NB4 (cell line): ENCODE results near the gene AMOTL2.

ENCODE experiments used
- DNase-seq: peaks from one replicate; pipeline ENCODE4 v3.0.0; 2010; ENCODE audit warnings: low read depth
- H3K4me3 ChIP-seq: one replicate; pipeline ENCODE4 v1.5.1; 2011; ENCODE audit warnings: mild to moderate bottlenecking, low read depth, low read length, moderate library complexity
- CTCF ChIP-seq: IDR thresholded peaks from one replicate; pipeline ENCODE4 v1.5.1; 2012; ENCODE audit warnings: low read depth, low read length
- MAX ChIP-seq: IDR thresholded peaks from 2 replicates; pipeline ENCODE4 v1.6.1; 2011; ENCODE audit warnings: low read depth, low read length
- MYC ChIP-seq: IDR thresholded peaks from 2 replicates; pipeline ENCODE4 v1.6.1; 2011; ENCODE audit warnings: low read depth, low read length
- POLR2A ChIP-seq: IDR thresholded peaks from 2 replicates; pipeline ENCODE4 v1.6.1; 2011; ENCODE audit warnings: mild to moderate bottlenecking; ENCODE audit not compliant: insufficient read length; ENCODE audit errors: extremely low read depth

The AMOTL2 gene

GRCh38 chr3:134394380-134394779, 20.1 kb upstream of the AMOTL2 start:
- no peak for DNase-seq
- no peak overlapping the region for H3K4me3 ChIP-seq
- no peak for TF ChIP-seq MYC
- TF ChIP-seq POLR2A = no peak
- no peak for TF ChIP-seq MAX
- TF ChIP-seq CTCF = no peak

- no peak for TF ChIP-seq CTCF
- TF ChIP-seq MAX = no peak
- no peak for TF ChIP-seq MYC
- no peak for TF ChIP-seq POLR2A
- no peak for DNase-seq
- H3K4me3 ChIP-seq = no peak overlapping the region
Measured at GRCh38 chr3:134393074-134393473, 18.8 kb upstream of the AMOTL2 start.

GRCh38 chr3:134392336-134392983, 18.2 kb upstream of the AMOTL2 start:
- no peak overlapping the region for H3K4me3 ChIP-seq
- no peak for DNase-seq
- TF ChIP-seq CTCF = no peak
- no peak for TF ChIP-seq MYC
- no peak for TF ChIP-seq POLR2A
- TF ChIP-seq MAX = no peak

GRCh38 chr3:134389865-134390264, 15.6 kb upstream of the AMOTL2 start:
- TF ChIP-seq POLR2A (no peak), CTCF (no peak), MAX (no peak), MYC (no peak)
- no peak overlapping the region for H3K4me3 ChIP-seq
- no peak for DNase-seq

GRCh38 chr3:134388788-134389485, 14.7 kb upstream of the AMOTL2 start:
- TF ChIP-seq POLR2A (no peak), CTCF (no peak), MAX (no peak), MYC (no peak)
- DNase-seq = no peak
- no peak overlapping the region for H3K4me3 ChIP-seq

GRCh38 chr3:134388292-134388691, 14.0 kb upstream of the AMOTL2 start:
- TF ChIP-seq POLR2A = no peak
- no peak for TF ChIP-seq CTCF
- TF ChIP-seq MYC = no peak
- no peak for TF ChIP-seq MAX
- H3K4me3 ChIP-seq = no peak overlapping the region
- no peak for DNase-seq
